Kidney tubule cell (primary cell): ENCODE results near the gene HOXD11.

Source experiments
- DNase-seq: peaks from one replicate; pipeline ENCODE4 v3.0.0-alpha.2; 2018; ENCODE audit warnings: low spot score

The HOXD11 gene

GRCh38 chr2:176148751-176149421 lies 41.8 kb downstream of the HOXD11 start:
- DNase-seq = peak; percentile 65

DNA sequence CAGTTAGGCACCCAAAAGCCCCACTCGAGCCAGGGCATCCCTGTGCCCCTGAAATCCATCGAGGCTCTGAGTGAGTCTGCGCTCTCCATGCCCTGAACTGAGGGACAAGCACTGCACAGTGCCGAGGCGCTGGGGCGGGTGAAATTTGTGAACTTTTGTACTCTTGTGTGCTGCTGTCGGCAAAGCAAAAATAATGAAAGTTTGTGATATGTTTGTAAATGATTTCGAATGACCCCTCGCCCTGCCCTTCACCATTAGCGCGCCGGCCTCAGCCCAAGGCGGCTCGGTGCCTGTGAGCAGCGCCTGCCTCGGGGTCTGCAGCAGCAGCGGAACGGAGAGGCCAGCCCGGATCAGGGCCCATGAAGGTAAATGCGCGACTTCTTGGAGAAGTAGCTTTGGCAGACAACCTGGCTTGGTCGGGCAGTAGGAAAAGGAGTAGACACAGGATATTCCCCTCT lies 42.4 kb downstream of the HOXD11 start:
- DNase-seq = peak; percentile 28

- peak; percentile 31 for DNase-seq
Observed at GRCh38 chr2:176149939-176150583, 43.0 kb downstream of the HOXD11 start.

GRCh38 chr2:176150584-176151441 lies 43.7 kb downstream of the HOXD11 start:
- DNase-seq = no peak

- DNase-seq = peak; percentile 74
Observed at GRCh38 chr2:176151442-176152287, 44.6 kb downstream of the HOXD11 start, which contains the start of gene HOXD4. Gene HOXD4 (plus strand): TSS chr2:176151550. CDS start chr2:176151634, 84 bp downstream.

DNA sequence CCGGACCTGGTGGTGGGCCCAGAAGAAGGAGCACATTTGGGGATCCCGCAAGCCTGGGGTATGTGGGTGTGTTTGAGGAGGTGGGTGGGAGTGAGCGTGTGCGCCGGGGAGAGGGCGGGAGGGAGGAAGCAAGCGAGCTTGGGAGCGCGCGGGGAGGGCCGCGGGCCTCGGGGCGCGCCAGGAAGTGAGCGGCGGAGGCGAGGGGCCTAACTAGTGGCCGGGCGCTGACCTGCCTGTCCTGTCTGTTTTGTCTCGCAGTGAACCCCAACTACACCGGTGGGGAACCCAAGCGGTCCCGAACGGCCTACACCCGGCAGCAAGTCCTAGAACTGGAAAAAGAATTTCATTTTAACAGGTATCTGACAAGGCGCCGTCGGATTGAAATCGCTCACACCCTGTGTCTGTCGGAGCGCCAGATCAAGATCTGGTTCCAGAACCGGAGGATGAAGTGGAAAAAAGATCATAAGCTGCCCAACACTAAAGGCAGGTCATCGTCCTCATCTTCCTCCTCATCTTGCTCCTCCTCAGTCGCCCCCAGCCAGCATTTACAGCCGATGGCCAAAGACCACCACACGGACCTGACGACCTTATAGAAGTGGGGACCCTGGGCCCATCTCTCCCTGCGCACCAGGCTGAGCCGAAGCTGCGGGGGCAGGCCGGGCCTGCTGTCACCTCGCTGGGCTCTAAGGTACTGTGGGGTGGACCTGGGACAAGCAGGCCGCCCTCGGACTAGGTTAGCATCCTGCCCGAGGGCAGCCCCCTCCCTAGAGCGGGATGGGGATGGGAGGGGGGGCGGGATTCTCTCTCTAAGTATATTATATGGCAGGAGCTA lies 45.5 kb downstream of the HOXD11 start:
- peak; percentile 62 for DNase-seq

DNA sequence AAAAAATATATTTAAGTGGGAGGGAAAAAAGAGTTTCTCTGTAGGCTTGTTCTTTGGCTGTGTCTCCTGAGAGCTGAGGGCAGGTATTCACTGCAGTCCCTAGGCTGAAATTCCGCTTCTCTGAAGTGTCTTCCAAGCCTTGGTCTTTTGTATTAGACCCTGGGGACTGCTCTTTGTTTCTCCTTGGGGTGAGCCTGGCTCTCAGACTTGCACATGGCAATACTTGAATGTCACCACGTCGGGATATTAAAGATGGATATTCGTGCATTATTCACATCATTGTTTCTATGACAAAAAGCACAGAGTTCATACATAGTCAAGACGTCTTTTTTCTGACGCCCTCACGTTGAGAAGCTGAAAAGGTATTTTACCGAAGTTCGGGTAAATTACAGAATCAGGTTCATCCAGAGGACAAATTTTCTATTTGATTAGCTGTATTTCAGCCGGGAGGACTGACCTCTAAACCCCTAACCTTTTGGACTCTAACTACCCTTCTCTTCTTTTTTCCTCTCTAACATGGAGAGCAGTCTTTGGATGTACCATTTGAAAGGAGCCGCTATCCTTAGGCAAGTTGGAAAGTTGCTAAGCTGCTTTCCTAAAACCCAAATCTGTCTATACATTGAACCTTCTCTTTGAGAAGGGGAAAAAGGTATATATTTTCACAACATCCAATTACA lies 47.6 kb downstream of the HOXD11 start:
- DNase-seq = no peak

DNA sequence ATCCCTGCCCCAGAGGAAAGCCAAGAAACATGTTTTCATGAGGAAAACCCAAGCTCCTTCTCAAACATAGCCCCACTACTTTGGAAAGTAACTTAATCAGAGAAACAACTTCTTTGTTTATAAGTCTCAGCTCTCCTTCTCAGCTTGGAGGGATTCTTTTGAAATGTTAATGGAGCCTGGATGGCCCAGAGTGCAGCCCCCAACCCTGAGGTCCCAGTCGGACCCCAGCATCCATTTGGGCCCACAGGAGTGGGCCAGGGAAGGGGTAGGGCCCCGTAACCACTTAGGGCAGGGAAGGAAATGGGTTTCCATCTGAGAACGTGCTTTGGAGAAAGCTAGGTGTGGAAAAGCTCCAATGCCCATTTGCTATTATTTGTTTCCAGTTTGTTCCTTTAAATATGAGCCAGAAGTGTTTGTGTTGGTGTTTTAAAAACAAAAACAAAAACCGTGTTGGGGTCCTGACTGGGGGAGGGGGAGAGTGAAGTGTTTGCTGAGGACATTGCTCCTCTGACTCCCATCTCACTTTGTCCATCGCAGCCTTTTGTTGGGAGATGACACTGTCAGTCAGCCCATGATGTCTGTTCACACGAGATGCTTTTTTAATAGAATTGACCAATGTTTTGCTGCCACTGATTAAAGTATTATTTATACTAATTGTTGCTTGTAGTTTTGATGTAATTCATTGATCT lies 48.4 kb downstream of the HOXD11 start:
- no peak for DNase-seq

GRCh38 chr2:176156301-176156806 lies 49.3 kb downstream of the HOXD11 start:
- DNase-seq = no peak

GRCh38 chr2:176156807-176157498 lies 49.9 kb downstream of the HOXD11 start, which contains the start of gene HOXD3:
Gene HOXD3 (plus strand): TSS chr2:176157307. CDS start chr2:176169115, 11,808 bp downstream.
- DNase-seq = no peak

DNA sequence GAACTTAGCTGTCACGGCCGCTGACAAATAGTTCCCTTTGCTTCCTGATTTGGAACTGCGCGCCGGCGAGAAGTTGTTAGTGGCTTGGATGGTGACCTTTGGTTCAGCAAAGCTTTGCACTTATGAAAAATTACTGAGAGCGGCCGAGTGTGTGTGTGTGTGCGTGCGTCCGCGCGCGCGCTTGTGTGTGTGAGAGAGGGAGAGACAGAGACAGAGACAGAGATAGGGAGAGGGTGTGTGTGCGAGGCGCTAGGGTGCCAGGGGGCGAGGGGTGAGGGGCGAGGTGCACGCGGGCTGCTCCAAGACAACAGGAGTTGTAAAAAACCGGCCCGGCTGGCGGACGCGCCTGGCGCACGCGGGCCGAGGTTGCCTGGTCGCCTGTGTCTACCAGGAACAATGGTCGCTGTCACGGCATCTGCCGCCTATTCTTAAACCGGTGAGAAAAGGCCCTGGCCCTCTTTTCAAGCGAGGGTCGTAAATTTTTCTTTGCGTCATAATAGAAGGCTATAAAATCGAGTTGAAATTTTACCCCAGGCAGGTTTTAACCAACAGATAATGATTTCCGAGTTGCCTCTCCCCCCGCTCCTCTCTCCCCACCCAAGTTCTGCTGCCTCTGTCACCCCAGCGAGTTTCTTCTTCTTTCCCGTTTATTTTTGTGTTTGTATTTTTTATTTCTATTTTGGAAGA lies 50.6 kb downstream of the HOXD11 start:
- peak; percentile 52 for DNase-seq

- DNase-seq = no peak
Observed at GRCh38 chr2:176158186-176158591, 51.1 kb downstream of the HOXD11 start.

GRCh38 chr2:176158855-176159662 lies 52.0 kb downstream of the HOXD11 start:
- peak; percentile 50 for DNase-seq
